Activated T-helper 2 cell treated with anti-CD3 and anti-CD28 coated beads, Interferon-gamma antibody, Interleukin-2, Interleukin-4, amounts not matched to agents 10 μg/mL and 5 μg/mL and 100 μg/mL, durations not matched to agents 14 hours and 24 hours and 36 hours (primary cell): ENCODE measurements around the gene RYR3. TPM values are rescaled to one million over a fixed set of nuclear protein-coding genes. Genes with fewer than 3 reads are reported as not detected.

Source experiments
- DNase-seq: peaks from one replicate; pipeline ENCODE4 v3.0.0; 2021; ENCODE audit warnings: low spot score
- H3K27ac Mint-ChIP-seq: one replicate; pipeline ENCODE4 v1.8.0; 2021; ENCODE audit warnings: mixed read lengths
- H3K27me3 Mint-ChIP-seq: one replicate; pipeline ENCODE4 v1.8.0; 2021; ENCODE audit warnings: low read depth, mixed read lengths
- H3K36me3 Mint-ChIP-seq: one replicate; pipeline ENCODE4 v1.8.0; 2021; ENCODE audit warnings: low read depth, mixed read lengths
- H3K4me1 Mint-ChIP-seq: one replicate; pipeline ENCODE4 v1.8.0; 2021; ENCODE audit warnings: low read depth, mixed read lengths
- H3K4me3 Mint-ChIP-seq: one replicate; pipeline ENCODE4 v1.8.0; 2021; ENCODE audit warnings: low read depth, mild to moderate bottlenecking, moderate library complexity, mixed read lengths
- H3K9me3 Mint-ChIP-seq: one replicate; pipeline ENCODE4 v1.8.0; 2021; ENCODE audit warnings: mixed read lengths
- intact Hi-C: fragments of 100-400 bp; cut with micrococcal nuclease; formaldehyde crosslinking; loops from one replicate; pipeline ENCODE4 v1.15.1; 2023
- total RNA-seq: library from RNA; stranded (reverse); gene quantifications from 2 replicates; pipeline ENCODE4 v1.2.3, GENCODE V29; 2022

The RYR3 gene
- total RNA-seq, 1 donor from 2014 or later = 0.05 TPM

DNA sequence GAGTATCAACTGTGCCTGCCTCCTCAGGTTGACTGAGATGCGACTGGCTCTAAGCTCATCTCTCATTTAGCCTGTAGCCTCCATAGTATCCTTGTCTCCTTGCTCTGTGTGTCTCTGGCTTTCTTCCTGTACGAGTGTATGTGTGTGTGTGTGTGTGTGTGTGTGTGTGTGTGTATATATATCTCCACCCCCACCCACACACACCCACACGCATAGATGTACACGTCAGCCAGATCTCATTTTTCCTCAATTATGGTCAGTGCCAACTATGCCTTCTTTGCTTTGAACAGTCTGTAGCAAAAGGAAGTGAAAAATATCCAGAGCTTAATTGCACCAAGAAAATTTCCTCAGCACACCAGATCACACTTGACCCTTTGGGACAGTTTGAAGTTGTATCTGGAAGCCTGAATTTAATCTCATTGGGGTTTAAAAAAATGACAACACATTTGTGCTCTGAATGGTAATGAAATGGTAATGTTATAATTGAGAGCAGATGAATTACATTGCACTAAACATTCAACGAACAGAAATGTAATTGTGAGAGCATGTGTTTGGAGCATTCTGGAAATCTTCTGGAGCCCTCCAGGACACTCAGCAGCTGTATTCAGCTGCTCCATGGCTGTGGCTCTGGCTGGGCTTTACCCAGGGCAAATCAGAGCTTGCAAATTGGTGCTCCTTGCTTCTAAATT is 63.6 kb downstream of the RYR3 start:
- Mint-ChIP-seq H3K4me1 (no peaks in the 10 kb centered on the region), H3K36me3 (no peaks in the 10 kb centered on the region)

DNA sequence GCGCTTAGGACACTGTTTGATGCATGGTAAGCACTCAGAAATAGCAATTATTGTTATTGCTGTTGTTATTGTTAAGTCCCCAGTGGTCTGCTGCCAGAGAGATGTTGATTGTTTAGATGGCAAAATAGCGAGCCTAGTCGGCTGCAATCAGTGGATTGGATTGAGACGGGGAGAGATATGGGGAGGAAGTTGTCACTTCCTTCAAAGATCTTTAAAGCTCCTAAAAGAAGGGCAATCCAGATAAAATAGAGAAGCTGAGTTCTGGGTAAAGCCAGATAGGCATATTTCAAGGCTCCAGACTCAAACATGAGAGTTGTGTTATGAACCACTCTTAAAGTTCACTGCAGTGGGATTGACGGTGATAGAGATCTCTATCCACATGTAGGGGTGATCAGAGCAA is 64.5 kb downstream of the RYR3 start:
- no peaks in the 10 kb centered on the region for H3K4me1 Mint-ChIP-seq
- H3K4me3 Mint-ChIP-seq = no peak overlapping the region
- H3K27me3 Mint-ChIP-seq = peaks cover 5% of the 10 kb centered on the region
- no peaks in the 10 kb centered on the region for H3K9me3 Mint-ChIP-seq
- intact Hi-C loops = no loop called here
- H3K27ac Mint-ChIP-seq = no peak overlapping the region
- no peaks in the 10 kb centered on the region for H3K36me3 Mint-ChIP-seq
- DNase-seq = no peak

More for the DNA sequence above, 63.6 kb downstream of the RYR3 start:
- Mint-ChIP-seq H3K27me3 (peaks cover 6% of the 10 kb centered on the region), H3K27ac (no peak overlapping the region), H3K9me3 (no peaks in the 10 kb centered on the region), H3K4me3 (no peak overlapping the region)
- intact Hi-C loops = no loop called here
- DNase-seq = no peak

DNA sequence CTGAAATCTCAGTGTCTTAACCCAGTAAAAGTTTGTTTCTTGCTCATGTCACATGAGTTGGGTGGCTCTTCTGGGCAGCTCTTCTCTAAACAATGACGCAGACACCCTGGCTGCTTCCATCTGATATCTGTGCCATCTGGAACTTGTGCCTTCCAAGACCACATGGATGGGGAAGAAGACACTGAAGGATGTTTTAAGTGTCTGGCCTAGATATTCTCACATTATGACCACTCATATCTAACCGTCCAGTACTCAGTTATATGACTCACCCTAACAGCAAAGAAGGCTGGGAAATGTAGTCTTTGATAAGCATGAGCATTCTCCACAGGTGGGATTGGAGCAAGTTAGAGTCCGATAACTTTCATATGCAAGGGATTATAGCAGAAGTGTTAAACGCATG is 66.4 kb downstream of the RYR3 start:
- no peaks in the 10 kb centered on the region for H3K4me1 Mint-ChIP-seq
- H3K36me3 Mint-ChIP-seq = no peaks in the 10 kb centered on the region
- no peak overlapping the region for H3K4me3 Mint-ChIP-seq
- H3K27me3 Mint-ChIP-seq = peaks cover 5% of the 10 kb centered on the region
- no peak overlapping the region for H3K27ac Mint-ChIP-seq
- no peaks in the 10 kb centered on the region for H3K9me3 Mint-ChIP-seq
- no peak for DNase-seq
- intact Hi-C loops = no loop called here

DNA sequence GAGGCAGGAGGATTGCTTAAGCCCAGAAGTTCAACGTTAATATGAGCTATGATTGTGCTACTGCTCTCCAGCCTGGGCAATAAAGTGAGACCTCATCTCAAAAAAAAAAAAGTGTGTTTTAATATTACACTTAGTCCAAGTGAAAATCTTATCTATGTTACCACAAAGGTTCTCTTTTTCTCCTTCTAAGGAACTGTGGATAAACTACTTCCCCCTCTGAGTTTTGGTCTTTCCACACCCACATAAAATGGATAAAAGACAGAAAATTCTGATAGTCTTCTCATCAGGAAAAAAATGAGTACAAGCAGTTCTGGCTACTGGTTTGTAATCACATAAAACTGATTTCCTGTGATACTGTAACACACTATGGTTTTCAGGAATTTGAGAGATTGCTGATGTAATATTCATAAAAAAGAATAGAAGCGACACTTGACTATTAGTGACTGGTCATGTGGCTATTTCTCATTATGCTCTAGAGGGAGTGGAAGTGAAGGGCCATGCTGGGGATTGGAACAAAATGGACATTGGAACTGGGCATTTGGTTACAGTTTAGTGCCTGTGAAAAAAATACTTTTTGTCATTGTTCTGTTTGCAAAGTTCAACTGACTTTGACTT is 68.2 kb downstream of the RYR3 start:
- H3K36me3 Mint-ChIP-seq = no peaks in the 10 kb centered on the region
- peaks cover 3% of the 10 kb centered on the region for H3K27me3 Mint-ChIP-seq
- no peaks in the 10 kb centered on the region for H3K9me3 Mint-ChIP-seq
- no peak overlapping the region for H3K27ac Mint-ChIP-seq
- H3K4me3 Mint-ChIP-seq = no peak overlapping the region
- intact Hi-C loops = no loop called here
- no peak for DNase-seq
- no peaks in the 10 kb centered on the region for H3K4me1 Mint-ChIP-seq

DNA sequence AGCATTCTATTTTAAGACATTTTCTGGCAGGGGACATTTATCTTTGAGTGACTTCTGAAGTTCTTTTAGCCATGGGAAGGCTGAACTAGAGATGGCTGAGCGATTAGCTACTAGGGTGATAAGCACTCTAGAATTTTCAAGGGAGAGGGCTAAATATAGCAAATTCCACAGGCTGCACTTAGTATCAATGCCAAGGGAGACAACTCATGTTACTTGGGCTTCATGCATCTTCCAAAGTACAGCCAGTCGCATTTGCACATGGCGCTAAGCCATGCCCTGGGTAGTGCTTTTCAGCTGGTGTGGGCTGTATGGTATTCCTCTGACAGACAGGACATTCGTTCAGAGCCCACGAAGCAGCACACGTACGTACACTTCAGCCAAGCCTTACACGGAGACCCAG is 69.6 kb downstream of the RYR3 start:
- peaks cover under 1% of the 10 kb centered on the region for H3K27me3 Mint-ChIP-seq
- no peak for DNase-seq
- no peak overlapping the region for H3K4me3 Mint-ChIP-seq
- H3K36me3 Mint-ChIP-seq = no peaks in the 10 kb centered on the region
- intact Hi-C loops = no loop called here
- no peaks in the 10 kb centered on the region for H3K4me1 Mint-ChIP-seq
- H3K27ac Mint-ChIP-seq = no peak overlapping the region
- no peaks in the 10 kb centered on the region for H3K9me3 Mint-ChIP-seq

DNA sequence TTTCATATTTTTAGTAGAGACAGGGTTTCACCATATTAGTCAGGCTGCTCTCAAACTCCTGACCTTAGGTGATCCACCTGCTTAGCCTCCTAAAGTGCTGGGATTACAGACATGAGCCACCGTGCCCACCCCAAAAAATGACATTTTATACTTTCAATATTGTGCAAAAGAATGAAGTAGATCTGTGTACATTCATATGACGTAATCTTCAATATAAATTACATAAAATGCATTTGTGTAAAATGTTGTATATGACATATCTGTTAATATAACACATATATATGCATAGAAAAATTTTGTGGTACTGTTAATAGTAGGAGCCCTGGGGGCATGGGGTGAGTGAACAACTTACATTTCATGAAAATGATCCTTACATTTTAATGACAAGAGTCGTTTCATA is 71.7 kb downstream of the RYR3 start:
- no peak overlapping the region for H3K4me3 Mint-ChIP-seq
- H3K9me3 Mint-ChIP-seq = no peaks in the 10 kb centered on the region
- no peaks in the 10 kb centered on the region for H3K36me3 Mint-ChIP-seq
- H3K4me1 Mint-ChIP-seq = no peaks in the 10 kb centered on the region
- no peak for DNase-seq
- intact Hi-C loops = no loop called here
- H3K27me3 Mint-ChIP-seq = no peaks in the 10 kb centered on the region
- no peak overlapping the region for H3K27ac Mint-ChIP-seq

DNA sequence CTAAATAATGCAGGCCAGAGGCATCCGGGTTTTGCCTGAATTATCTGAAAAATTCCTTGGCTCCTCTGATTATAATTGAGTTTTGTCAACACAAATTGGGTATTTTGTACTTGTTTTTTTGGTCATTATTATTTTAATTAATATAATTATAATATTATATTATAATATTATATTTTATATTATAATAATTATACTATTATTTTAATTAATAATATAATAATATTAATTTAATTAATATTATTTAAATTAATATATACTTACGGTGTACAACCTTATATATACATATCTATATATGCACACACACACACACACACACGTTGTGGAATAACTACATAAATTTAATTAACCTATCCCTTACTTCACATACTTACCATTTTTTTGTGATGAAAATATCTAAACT is 73.5 kb downstream of the RYR3 start:
- Mint-ChIP-seq H3K4me1 (no peaks in the 10 kb centered on the region), H3K27ac (no peak overlapping the region), H3K9me3 (no peaks in the 10 kb centered on the region), H3K4me3 (no peak overlapping the region), H3K36me3 (no peaks in the 10 kb centered on the region), H3K27me3 (no peaks in the 10 kb centered on the region)
- no peak for DNase-seq
- intact Hi-C loops = no loop called here

DNA sequence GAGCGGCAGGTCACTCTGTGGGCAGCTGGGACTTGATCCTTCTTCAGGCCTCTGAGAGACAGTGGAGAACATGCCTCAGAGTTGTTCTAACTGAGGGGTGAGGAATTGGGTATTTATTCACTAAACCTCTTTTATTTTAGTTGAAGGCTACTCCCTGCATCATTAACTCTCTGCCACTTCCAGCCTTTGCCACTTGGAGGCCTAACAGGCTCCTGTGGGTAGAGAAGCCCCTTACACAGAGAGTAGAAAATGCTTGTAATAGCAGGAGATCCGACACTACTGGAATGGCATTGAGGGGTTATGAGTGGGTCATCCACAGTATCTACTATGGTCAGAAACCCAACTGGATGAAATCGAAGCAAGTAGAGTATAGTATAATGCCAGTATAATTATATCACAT is 81.7 kb downstream of the RYR3 start:
- intact Hi-C loops = no loop called here
- no peaks in the 10 kb centered on the region for H3K27me3 Mint-ChIP-seq
- no peaks in the 10 kb centered on the region for H3K4me1 Mint-ChIP-seq
- DNase-seq = no peak
- no peaks in the 10 kb centered on the region for H3K36me3 Mint-ChIP-seq
- H3K27ac Mint-ChIP-seq = no peak overlapping the region
- H3K9me3 Mint-ChIP-seq = no peaks in the 10 kb centered on the region
- H3K4me3 Mint-ChIP-seq = no peak overlapping the region

DNA sequence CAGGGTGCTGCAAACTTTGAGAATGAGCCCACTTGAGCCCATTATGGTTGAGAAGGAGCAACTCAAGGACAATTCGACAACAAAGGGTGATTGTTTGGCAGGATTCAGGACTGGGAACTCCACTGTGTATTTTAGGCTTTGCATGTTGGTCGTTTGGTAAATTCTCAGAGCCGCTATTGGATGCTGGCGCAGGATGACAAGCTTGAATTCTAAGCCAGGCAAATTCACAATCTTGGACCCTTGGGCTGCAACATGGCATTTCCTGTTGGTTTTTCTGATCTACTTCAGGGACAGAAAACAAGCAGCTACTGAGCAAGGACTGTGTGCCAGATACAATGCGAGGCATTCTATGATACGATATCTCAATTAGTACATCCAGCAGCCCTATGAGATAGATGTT is 82.8 kb downstream of the RYR3 start:
- Mint-ChIP-seq H3K9me3 (no peaks in the 10 kb centered on the region), H3K4me3 (no peak overlapping the region), H3K27ac (no peak overlapping the region), H3K4me1 (no peaks in the 10 kb centered on the region), H3K36me3 (no peaks in the 10 kb centered on the region), H3K27me3 (no peaks in the 10 kb centered on the region)
- no peak for DNase-seq
- intact Hi-C loops = no loop called here

DNA sequence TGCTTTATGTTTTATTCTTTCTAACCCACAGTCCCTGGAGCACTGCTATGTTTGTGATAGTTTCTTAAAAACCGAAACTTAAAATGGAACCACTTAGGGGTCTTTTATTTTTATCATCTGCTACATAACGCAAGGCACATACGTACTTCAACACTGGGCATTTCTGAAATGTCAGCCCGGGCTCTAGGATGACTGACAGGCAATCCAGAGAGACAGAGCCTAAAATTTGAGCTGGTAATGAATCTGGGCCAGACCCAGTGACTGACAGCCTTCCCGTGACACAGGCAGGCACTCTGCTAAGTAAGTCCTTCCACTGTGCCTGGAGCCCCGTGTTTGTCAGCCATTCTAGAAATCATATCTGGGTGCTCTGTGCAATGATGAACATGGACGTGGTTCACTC is 84.6 kb downstream of the RYR3 start:
- DNase-seq = no peak
- no peaks in the 10 kb centered on the region for H3K36me3 Mint-ChIP-seq
- intact Hi-C loops = no loop called here
- no peaks in the 10 kb centered on the region for H3K4me1 Mint-ChIP-seq
- H3K9me3 Mint-ChIP-seq = no peaks in the 10 kb centered on the region
- H3K27ac Mint-ChIP-seq = no peak overlapping the region
- no peaks in the 10 kb centered on the region for H3K27me3 Mint-ChIP-seq
- H3K4me3 Mint-ChIP-seq = no peak overlapping the region

DNA sequence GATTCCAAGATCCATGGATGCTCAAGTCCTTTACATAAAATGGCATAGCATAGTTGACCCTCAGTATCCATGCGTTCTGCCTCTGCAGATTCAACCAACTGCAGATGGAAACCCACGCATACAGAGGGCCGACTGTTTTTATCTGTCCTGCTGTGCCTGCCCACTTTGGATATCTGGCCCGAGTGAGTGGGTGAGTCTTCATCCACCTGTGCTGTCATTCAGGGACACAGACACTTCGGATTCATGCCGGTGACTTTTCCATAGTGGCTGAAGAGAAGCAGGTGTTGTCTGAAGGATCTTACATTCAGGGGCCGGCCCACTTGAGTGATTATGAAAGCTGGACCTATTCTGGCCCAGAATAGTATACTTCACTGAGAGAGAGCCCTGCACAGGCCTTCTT is 85.1 kb downstream of the RYR3 start:
- H3K36me3 Mint-ChIP-seq = no peaks in the 10 kb centered on the region
- no peaks in the 10 kb centered on the region for H3K27me3 Mint-ChIP-seq
- no peaks in the 10 kb centered on the region for H3K9me3 Mint-ChIP-seq
- DNase-seq = no peak
- no peak overlapping the region for H3K4me3 Mint-ChIP-seq
- H3K4me1 Mint-ChIP-seq = no peaks in the 10 kb centered on the region
- intact Hi-C loops = no loop called here
- H3K27ac Mint-ChIP-seq = no peak overlapping the region

DNA sequence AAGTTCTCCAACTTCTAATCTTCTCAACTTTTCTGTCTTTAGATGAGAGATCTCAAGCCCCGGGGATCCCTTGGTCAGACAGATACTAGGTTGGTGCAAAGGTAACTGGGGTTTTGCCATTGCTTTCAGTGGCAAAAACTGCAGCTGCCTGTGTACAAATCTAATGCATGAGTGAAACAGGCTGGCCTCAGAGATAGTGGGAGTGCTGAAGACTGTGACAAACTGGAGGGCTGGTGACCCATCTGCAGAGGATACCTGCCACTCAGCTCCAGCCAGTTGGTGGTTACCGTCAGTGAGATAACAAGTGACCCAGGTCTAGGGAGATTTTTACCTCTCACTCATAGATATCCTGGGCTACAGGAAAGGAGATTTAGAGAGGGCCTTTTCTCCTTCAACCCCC is 85.7 kb downstream of the RYR3 start:
- H3K36me3 Mint-ChIP-seq = no peaks in the 10 kb centered on the region
- no peak overlapping the region for H3K27ac Mint-ChIP-seq
- no peaks in the 10 kb centered on the region for H3K9me3 Mint-ChIP-seq
- no peaks in the 10 kb centered on the region for H3K27me3 Mint-ChIP-seq
- H3K4me1 Mint-ChIP-seq = no peaks in the 10 kb centered on the region
- intact Hi-C loops = no loop called here
- H3K4me3 Mint-ChIP-seq = no peak overlapping the region
- no peak for DNase-seq

DNA sequence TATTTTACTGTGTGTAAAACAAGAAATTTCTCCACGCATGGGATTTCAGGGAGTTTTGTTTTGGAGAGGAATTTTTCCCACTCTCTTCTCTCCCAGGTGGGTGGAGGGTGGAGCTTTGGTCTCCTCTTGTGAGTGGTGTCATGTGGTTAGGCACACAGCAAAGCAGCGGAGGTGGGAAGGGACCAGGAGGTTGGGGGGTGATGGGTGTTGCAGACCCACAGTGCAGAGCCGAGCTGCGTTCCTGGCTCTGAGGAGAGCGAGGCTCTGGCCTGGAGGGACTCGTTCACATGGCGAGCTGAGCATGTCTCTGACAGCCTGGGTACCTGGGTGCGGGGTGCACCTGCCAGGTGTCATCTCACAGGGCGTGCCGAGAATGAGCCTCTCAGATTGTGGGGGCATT is 87.8 kb downstream of the RYR3 start:
- DNase-seq = no peak
- Mint-ChIP-seq H3K36me3 (no peaks in the 10 kb centered on the region), H3K27me3 (no peaks in the 10 kb centered on the region), H3K9me3 (no peaks in the 10 kb centered on the region), H3K4me3 (no peak overlapping the region), H3K4me1 (no peaks in the 10 kb centered on the region), H3K27ac (no peak overlapping the region)
- intact Hi-C loops = no loop called here

DNA sequence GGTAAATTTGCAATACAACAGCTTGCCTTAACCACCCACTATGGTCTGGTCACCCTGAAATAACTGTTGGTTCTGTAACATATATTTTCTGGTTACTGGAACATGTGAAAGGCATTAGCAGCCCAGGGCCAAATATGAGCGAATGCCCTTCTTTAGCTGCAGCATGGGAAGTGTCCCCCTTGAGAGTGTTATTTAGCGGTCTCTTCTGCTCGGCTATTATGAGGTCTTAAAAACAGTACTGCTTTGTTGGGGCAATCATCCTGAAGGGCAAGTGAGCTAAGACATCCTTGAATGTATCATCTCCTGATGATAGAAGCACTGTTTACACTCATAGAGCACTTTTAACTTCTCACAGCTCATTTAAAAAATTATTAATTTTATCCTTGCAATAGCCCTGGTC is 90.2 kb downstream of the RYR3 start:
- H3K4me1 Mint-ChIP-seq = no peaks in the 10 kb centered on the region
- no peaks in the 10 kb centered on the region for H3K27me3 Mint-ChIP-seq
- no peak overlapping the region for H3K4me3 Mint-ChIP-seq

More for the DNA sequence above, 90.2 kb downstream of the RYR3 start:
- no peak for DNase-seq
- Mint-ChIP-seq H3K27ac (no peak overlapping the region), H3K9me3 (no peaks in the 10 kb centered on the region), H3K36me3 (no peaks in the 10 kb centered on the region)
- intact Hi-C loops = no loop called here
